ENCODE data around the gene ZNF318.
"Not testable (repeated sequence)": the region's sequence is repeated elsewhere in the genome, so short reads cannot be mapped to it uniquely, and the experiment has no call there.

Gene ZNF318

DNA sequence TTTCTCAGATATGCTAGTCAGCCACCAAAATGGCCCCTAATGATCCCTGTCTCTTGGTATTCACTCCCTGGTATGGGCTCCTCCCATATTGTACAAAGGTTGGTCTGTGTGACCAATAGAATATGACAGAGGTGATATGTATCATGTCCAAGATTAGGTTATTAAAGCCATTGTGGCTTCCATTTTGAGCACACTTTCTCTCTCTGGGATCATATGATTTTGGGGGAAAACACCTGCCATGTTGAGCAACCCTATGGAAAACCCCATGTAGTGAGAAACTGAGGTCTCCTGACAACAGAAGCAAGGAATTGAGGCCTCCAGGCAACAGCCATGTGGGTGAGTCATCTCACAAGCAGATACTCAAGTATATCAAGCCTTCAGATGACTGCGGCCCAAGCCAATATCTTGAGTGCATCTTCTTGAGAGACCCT, 7.1 kb upstream of the ZNF318 start:
- TF ChIP-seq CTCF (IDR thresholded peaks at IDR 0.05; ENCODE audit: low read depth, low read length, missing control alignments) = no peak
- H3K36me3 ChIP-seq (replicated peaks) = no peaks in the 10 kb centered on the region
- H3K4me3 ChIP-seq (ENCODE audit: low read depth, low read length) = no peak overlapping the region
- peak; percentile 28 for DNase-seq
- in situ Hi-C loops (cut with HindIII; ENCODE audit: low pct_ligation_motif_present, low sequenced_read_pairs) = no loop called here
- no peak overlapping the region for H3K27ac ChIP-seq
- H3K27me3 ChIP-seq (replicated peaks) = no peaks in the 10 kb centered on the region

GRCh38 chr6:43375693-43376092, 6.2 kb upstream of the ZNF318 start:
- no peak for TF ChIP-seq CTCF (IDR thresholded peaks at IDR 0.05; ENCODE audit: low read depth, low read length, missing control alignments)
- Histone ChIP-seq H3K27ac (no peak overlapping the region), H3K36me3 (replicated peaks) (no peaks in the 10 kb centered on the region), H3K4me3 (ENCODE audit: low read depth, low read length) (no peak overlapping the region), H3K27me3 (replicated peaks) (no peaks in the 10 kb centered on the region)
- DNase-seq = no peak
- in situ Hi-C loops (cut with HindIII; ENCODE audit: low pct_ligation_motif_present, low sequenced_read_pairs) = no loop called here

- in situ Hi-C loops (cut with HindIII; ENCODE audit: low pct_ligation_motif_present, low sequenced_read_pairs) = no loop called here
- DNase-seq = no peak
- TF ChIP-seq CTCF (IDR thresholded peaks at IDR 0.05; ENCODE audit: low read depth, low read length, missing control alignments) = no peak
These were observed 3.9 kb upstream of the ZNF318 start for GRCh38 chr6:43373252-43373875.

DNA sequence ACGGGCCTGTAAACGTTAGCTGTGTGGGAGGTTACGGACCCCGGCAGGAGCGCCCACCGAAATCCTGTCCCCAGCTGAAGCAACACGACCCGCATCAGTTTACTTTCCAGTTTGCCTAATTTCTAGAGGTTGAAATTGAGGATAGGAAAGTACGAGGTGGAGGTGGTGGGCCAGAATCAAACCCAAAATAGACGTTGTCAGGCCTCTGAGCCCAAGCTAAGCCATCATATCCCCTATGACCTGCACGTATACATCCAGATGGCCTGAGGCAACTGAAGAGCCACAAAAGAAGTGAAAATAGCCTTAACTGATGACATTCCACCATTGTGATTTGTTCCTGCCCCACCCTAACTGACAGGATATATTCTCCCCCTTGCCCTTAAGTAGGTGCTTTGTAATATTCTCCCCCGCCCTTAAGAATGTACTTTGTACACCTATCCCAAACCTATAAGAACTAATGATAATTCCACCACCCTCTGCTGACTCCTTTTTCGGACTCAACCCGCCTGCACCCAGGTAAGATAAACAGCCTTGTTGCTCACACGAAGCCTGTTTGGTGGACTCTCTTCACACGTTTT, 645 bp upstream of the ZNF318 start:
- H3K36me3 ChIP-seq (replicated peaks); H3K27me3 ChIP-seq (replicated peaks); in situ Hi-C loops (cut with HindIII; ENCODE audit: low pct_ligation_motif_present, low sequenced_read_pairs); DNase-seq: not testable (repeated sequence)
- peak overlapping the region; percentile 43 for H3K4me3 ChIP-seq (ENCODE audit: low read depth, low read length)
- peak overlapping the region; percentile 33 for H3K27ac ChIP-seq

More at GRCh38 chr6:43373252-43373875, 3.9 kb upstream of the ZNF318 start:
- Histone ChIP-seq H3K27ac (no peak overlapping the region), H3K27me3 (replicated peaks) (no peaks in the 10 kb centered on the region), H3K36me3 (replicated peaks) (no peaks in the 10 kb centered on the region), H3K4me3 (ENCODE audit: low read depth, low read length) (no peak overlapping the region)

DNA sequence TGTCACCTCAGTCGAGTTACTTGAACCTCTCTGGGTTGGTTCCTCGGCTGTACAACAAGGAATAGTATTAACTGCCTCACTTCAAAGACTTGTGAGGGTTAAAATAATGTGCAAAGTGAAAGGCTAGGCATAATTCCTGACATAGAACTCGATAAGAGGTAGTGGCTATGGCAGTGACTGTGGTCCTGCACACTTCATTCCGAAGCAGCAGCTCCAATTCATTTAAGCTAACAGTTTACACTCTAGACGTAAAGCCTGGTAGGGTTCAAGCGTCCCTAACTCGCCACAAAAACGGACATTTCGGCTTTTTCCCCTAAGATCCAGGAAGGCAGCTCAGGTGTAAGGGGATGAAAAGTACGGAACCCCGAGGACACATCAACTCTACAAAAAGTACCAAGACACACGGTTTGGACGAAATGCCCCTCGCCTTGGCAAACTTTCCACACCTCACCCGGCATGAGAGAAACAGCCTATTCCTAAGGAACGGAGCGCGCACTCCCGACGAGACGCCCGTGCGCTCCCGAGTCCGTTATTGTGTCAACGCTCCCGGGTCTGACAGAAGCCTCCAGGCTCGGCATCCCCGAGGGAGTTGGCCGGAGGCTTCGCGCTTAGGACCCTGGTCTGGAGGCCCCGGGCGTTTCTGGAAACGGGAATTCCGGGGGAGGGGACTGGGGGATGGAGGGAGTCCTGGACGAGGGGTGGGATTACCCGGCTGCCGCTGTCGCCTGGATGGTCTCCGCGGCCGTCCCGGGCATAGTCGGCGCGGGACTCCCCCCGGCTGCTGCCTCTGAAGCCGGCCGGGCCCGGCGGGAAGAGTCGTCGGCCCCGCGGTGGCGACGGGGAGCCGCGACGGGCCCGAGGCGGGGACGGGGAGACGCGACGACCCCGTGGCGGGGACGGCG, 937 bp downstream of the ZNF318 start:
- in situ Hi-C loops (cut with HindIII; ENCODE audit: low pct_ligation_motif_present, low sequenced_read_pairs) = no loop called here
- peak overlapping the region; percentile 70 for H3K4me3 ChIP-seq (ENCODE audit: low read depth, low read length)
- H3K36me3 ChIP-seq (replicated peaks) = peaks cover 5% of the 10 kb centered on the region
- H3K27me3 ChIP-seq (replicated peaks) = no peaks in the 10 kb centered on the region
- H3K27ac ChIP-seq = peak overlapping the region; percentile 39
- TF ChIP-seq CTCF (IDR thresholded peaks at IDR 0.05; ENCODE audit: low read depth, low read length, missing control alignments) = no peak
- DNase-seq = peak; percentile 22

Measured in brain microvascular endothelial cell (primary cell).